Liver (tissue), 9 donors: Measurements from ENCODE around the gene SPTLC1. TPM values are rescaled to one million over a fixed set of nuclear protein-coding genes. Genes with fewer than 3 reads are reported as not detected.

Source experiments
- DNase-seq: peaks from one replicate; pipeline ENCODE4 v3.0.0-alpha.2; 2017; ENCODE audit warnings: low spot score
- H3K27ac ChIP-seq, 2 donors: one replicate each; pipeline ENCODE4 v1.7.0; 2013; ENCODE audit warnings: inconsistent platforms in 2 of 2, low read length in 2 of 2, control low read depth in 1 of 2, low read depth in 1 of 2, mild to moderate bottlenecking in 1 of 2
- H3K27me3 ChIP-seq, 4 donors: one replicate each; pipeline versions ENCODE4 v1.6.1 to v1.7.0; 2013; ENCODE audit warnings: low read length in 3 of 4, inconsistent platforms in 1 of 4, mild to moderate bottlenecking in 1 of 4, moderate library complexity in 1 of 4; ENCODE audit not compliant: control insufficient read depth in 4 of 4, insufficient read depth in 4 of 4
- H3K36me3 ChIP-seq, 4 donors: one replicate each; pipeline versions ENCODE4 v1.6.1 to v1.7.0; 2013; ENCODE audit warnings: low read length in 3 of 4, mild to moderate bottlenecking in 3 of 4, low read depth in 1 of 4, moderate library complexity in 1 of 4; ENCODE audit not compliant: control insufficient read depth in 4 of 4, insufficient read depth in 3 of 4
- H3K4me1 ChIP-seq, 4 donors: one replicate each; pipeline versions ENCODE4 v1.6.1 to v1.7.0; 2013; ENCODE audit warnings: low read length in 3 of 4, mild to moderate bottlenecking in 3 of 4, moderate library complexity in 1 of 4; ENCODE audit not compliant: control insufficient read depth in 4 of 4, insufficient read depth in 4 of 4
- H3K4me3 ChIP-seq, 3 donors: one replicate each; pipeline versions ENCODE4 v1.6.1 to v1.7.0; 2013; ENCODE audit warnings: low read length in 3 of 3, control low read depth in 1 of 3, low read depth in 1 of 3, mild to moderate bottlenecking in 1 of 3
- H3K9ac ChIP-seq, 2 donors: one replicate each; pipeline ENCODE4 v1.7.0; 2013; ENCODE audit warnings: low read length in 2 of 2, mild to moderate bottlenecking in 2 of 2, moderate library complexity in 2 of 2, control low read depth in 1 of 2, low read depth in 1 of 2
- H3K9me3 ChIP-seq, 4 donors: one replicate each; pipeline versions ENCODE4 v1.6.1 to v1.7.0; 2013; ENCODE audit warnings: low read length in 3 of 4; ENCODE audit not compliant: control insufficient read depth in 4 of 4
- CTCF ChIP-seq: fragments of 150-350 bp; IDR thresholded peaks from 2 replicates; pipeline ENCODE4 v1.5.1; 2017; ENCODE audit warnings: improper control_type of control experiment, low read depth, low read length; ENCODE audit not compliant: missing input control
- EGR1 ChIP-seq, 2 donors: IDR thresholded peaks; 2 replicates each; pipeline ENCODE4 v1.6.1; 2016 to 2018; ENCODE audit warnings: antibody characterized with exemption in 2 of 2, low read depth in 2 of 2
- FOXA1 ChIP-seq: IDR thresholded peaks from 2 replicates; pipeline ENCODE4 v1.6.1; 2016; ENCODE audit warnings: antibody characterized with exemption
- FOXA2 ChIP-seq: IDR thresholded peaks from 2 replicates; pipeline ENCODE4 v1.6.1; 2016; ENCODE audit warnings: antibody characterized with exemption
- GABPA ChIP-seq, 2 donors: IDR thresholded peaks in 1 of 2; conservative IDR thresholded peaks in 1 of 2; 2 replicates each; pipeline ENCODE4 v1.6.1; 2016; ENCODE audit warnings: antibody characterized with exemption in 2 of 2, mild to moderate bottlenecking in 1 of 2, moderate library complexity in 1 of 2
- HNF4A ChIP-seq, 2 donors: conservative IDR thresholded peaks; 2 replicates each; pipeline ENCODE4 v1.6.1; 2016; ENCODE audit warnings: antibody characterized with exemption in 2 of 2, mild to moderate bottlenecking in 2 of 2
- HNF4G ChIP-seq: IDR thresholded peaks from 2 replicates; pipeline ENCODE4 v1.6.1; 2016; ENCODE audit warnings: antibody characterized with exemption
- JUND ChIP-seq, 2 donors: IDR thresholded peaks; 2 replicates each; pipeline ENCODE4 v1.6.1; 2016; ENCODE audit warnings: antibody characterized with exemption in 2 of 2
- MAX ChIP-seq: IDR thresholded peaks from 2 replicates; pipeline ENCODE4 v1.6.1; 2016; ENCODE audit warnings: antibody characterized with exemption
- NR2F2 ChIP-seq: IDR thresholded peaks from 2 replicates; pipeline ENCODE4 v1.6.1; 2016; ENCODE audit warnings: antibody characterized with exemption
- RAD21 ChIP-seq, 2 donors: IDR thresholded peaks; 2 replicates each; pipeline ENCODE4 v1.6.1; 2016; ENCODE audit warnings: antibody characterized with exemption in 2 of 2, mild to moderate bottlenecking in 2 of 2
- RXRA ChIP-seq, 2 donors: IDR thresholded peaks; 2 replicates each; pipeline ENCODE4 v1.6.1; 2017 to 2018; ENCODE audit warnings: antibody characterized with exemption in 2 of 2, mild to moderate bottlenecking in 1 of 2
- SP1 ChIP-seq: IDR thresholded peaks from 2 replicates; pipeline ENCODE4 v1.6.1; 2018; ENCODE audit warnings: antibody characterized with exemption, mild to moderate bottlenecking
- TAF1 ChIP-seq: conservative IDR thresholded peaks from 2 replicates; pipeline ENCODE4 v1.6.1; 2016; ENCODE audit warnings: antibody characterized with exemption, mild to moderate bottlenecking
- YY1 ChIP-seq: IDR thresholded peaks from 2 replicates; pipeline ENCODE4 v1.6.1; 2016; ENCODE audit warnings: antibody characterized with exemption, mild to moderate bottlenecking
- WGBS: extraction: QIAGEN DNeasy Blood & Tissue Kit; methylation state at CpG from one replicate; pipeline ENCODE4 v1.1.7; 2013; 5-methylcytosine and 5-hydroxymethylcytosine counted together
- polyA plus RNA-seq, 2 donors: library from polyadenylated mRNA; stranded (reverse) in 1 of 2; unstranded in 1 of 2; fragments of 200-250 nt in 1 of 2; fragments of >200 nt in 1 of 2; fragmentation: Nextera tagmentation in 1 of 2; extraction: Ambion mirVana in 1 of 2; gene quantifications; one replicate each; pipeline versions ENCODE4 v1.2.1 to v1.2.3, GENCODE V29; 2013 to 2015
- total RNA-seq, 2 donors: library from RNA; depleted of rRNA; stranded (reverse); fragments of >200 nt; gene quantifications; one replicate each; pipeline ENCODE4 v1.2.3, GENCODE V29; 2014
- TF ChIP-seq, protein P1 (sequence below): IDR thresholded peaks from 2 replicates; pipeline ENCODE4 v1.6.1; 2016; ENCODE audit warnings: antibody characterized with exemption
- TF ChIP-seq, protein P2 (sequence below): IDR thresholded peaks from 2 replicates; pipeline ENCODE4 v1.6.1; 2016; ENCODE audit warnings: antibody characterized with exemption, mild to moderate bottlenecking
- TF ChIP-seq, protein P3 (sequence below): IDR thresholded peaks from 2 replicates; pipeline ENCODE4 v1.6.1; 2016; ENCODE audit warnings: antibody characterized with exemption
- donor health status: healthy.
- donor health status: healthy.
- donor health status: healthy.
- donor health status: healthy.
- donor health status: healthy.

SPTLC1 gene
- total and polyA plus RNA-seq, 4 donors = 9.9 to 38.0 (median 19.8) TPM

- no peak overlapping the region for H3K9ac ChIP-seq
- H3K27me3 ChIP-seq = no peaks in the 10 kb centered on the region
- no peaks in the 10 kb centered on the region for H3K4me1 ChIP-seq
- peaks cover 2 to 33% (median 23%) of the 10 kb centered on the region in 4 donors for H3K36me3 ChIP-seq
- H3K9me3 ChIP-seq = peaks cover 0 to 13% (median 1%) of the 10 kb centered on the region in 4 donors
- TF ChIP-seq YY1 = no peak
- TF ChIP-seq CTCF = no peak
- TF ChIP-seq, protein P1, sequence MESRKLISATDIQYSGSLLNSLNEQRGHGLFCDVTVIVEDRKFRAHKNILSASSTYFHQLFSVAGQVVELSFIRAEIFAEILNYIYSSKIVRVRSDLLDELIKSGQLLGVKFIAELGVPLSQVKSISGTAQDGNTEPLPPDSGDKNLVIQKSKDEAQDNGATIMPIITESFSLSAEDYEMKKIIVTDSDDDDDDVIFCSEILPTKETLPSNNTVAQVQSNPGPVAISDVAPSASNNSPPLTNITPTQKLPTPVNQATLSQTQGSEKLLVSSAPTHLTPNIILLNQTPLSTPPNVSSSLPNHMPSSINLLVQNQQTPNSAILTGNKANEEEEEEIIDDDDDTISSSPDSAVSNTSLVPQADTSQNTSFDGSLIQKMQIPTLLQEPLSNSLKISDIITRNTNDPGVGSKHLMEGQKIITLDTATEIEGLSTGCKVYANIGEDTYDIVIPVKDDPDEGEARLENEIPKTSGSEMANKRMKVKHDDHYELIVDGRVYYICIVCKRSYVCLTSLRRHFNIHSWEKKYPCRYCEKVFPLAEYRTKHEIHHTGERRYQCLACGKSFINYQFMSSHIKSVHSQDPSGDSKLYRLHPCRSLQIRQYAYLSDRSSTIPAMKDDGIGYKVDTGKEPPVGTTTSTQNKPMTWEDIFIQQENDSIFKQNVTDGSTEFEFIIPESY = no peak
- TF ChIP-seq, protein P2, sequence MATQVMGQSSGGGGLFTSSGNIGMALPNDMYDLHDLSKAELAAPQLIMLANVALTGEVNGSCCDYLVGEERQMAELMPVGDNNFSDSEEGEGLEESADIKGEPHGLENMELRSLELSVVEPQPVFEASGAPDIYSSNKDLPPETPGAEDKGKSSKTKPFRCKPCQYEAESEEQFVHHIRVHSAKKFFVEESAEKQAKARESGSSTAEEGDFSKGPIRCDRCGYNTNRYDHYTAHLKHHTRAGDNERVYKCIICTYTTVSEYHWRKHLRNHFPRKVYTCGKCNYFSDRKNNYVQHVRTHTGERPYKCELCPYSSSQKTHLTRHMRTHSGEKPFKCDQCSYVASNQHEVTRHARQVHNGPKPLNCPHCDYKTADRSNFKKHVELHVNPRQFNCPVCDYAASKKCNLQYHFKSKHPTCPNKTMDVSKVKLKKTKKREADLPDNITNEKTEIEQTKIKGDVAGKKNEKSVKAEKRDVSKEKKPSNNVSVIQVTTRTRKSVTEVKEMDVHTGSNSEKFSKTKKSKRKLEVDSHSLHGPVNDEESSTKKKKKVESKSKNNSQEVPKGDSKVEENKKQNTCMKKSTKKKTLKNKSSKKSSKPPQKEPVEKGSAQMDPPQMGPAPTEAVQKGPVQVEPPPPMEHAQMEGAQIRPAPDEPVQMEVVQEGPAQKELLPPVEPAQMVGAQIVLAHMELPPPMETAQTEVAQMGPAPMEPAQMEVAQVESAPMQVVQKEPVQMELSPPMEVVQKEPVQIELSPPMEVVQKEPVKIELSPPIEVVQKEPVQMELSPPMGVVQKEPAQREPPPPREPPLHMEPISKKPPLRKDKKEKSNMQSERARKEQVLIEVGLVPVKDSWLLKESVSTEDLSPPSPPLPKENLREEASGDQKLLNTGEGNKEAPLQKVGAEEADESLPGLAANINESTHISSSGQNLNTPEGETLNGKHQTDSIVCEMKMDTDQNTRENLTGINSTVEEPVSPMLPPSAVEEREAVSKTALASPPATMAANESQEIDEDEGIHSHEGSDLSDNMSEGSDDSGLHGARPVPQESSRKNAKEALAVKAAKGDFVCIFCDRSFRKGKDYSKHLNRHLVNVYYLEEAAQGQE = no peak
- TF ChIP-seq HNF4G = no peak
- TF ChIP-seq EGR1 (IDR thresholded peaks at IDR 0.05; ENCODE audit: low read depth in 2 of 2) = no peak
- no peak for TF ChIP-seq TAF1
- TF ChIP-seq JUND (IDR thresholded peaks at IDR 0.05) = no peak
- TF ChIP-seq HNF4A (conservative IDR thresholded peaks at IDR 0.05) = no peak
- TF ChIP-seq SP1 = no peak
- no peak for TF ChIP-seq GABPA (IDR thresholded peaks at IDR 0.05 in 1 of 2, conservative IDR thresholded peaks at IDR 0.05 in 1 of 2)
- no peak for TF ChIP-seq RAD21 (IDR thresholded peaks at IDR 0.05)
- TF ChIP-seq RXRA (IDR thresholded peaks at IDR 0.05) = no peak
- no peak overlapping the region for H3K27ac ChIP-seq
- DNase-seq = no peak
- WGBS = 93% methylated on average over 3 of the region's 3 CpGs
- no peak overlapping the region for H3K4me3 ChIP-seq
Observed at GRCh38 chr9:92059661-92060060, 55.6 kb downstream of the SPTLC1 start.

GRCh38 chr9:92058723-92059444 lies 56.3 kb downstream of the SPTLC1 start:
- Histone ChIP-seq H3K27me3 (no peaks in the 10 kb centered on the region), H3K36me3 (peaks cover 4 to 30% (median 19%) of the 10 kb centered on the region in 4 donors), H3K4me3 (no peak overlapping the region), H3K9me3 (peaks cover 0 to 13% (median 1%) of the 10 kb centered on the region in 4 donors), H3K27ac (no peak overlapping the region), H3K4me1 (no peaks in the 10 kb centered on the region), H3K9ac (no peak overlapping the region)
- DNase-seq = no peak
- WGBS = 96% methylated on average over 5 of the region's 5 CpGs
- TF ChIP-seq GABPA (IDR thresholded peaks at IDR 0.05 in 1 of 2, conservative IDR thresholded peaks at IDR 0.05 in 1 of 2) (no peak), FOXA2 (no peak), RXRA (IDR thresholded peaks at IDR 0.05) (no peak), NR2F2 (no peak), CTCF (no peak), FOXA1 (no peak), MAX (no peak), YY1 (no peak), SP1 (no peak), HNF4G (no peak)
- TF ChIP-seq, protein P3, sequence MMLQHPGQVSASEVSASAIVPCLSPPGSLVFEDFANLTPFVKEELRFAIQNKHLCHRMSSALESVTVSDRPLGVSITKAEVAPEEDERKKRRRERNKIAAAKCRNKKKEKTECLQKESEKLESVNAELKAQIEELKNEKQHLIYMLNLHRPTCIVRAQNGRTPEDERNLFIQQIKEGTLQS = no peak
- TF ChIP-seq, protein P1 = no peak
